Activated CD4-positive, alpha-beta T cell treated with anti-CD3 and anti-CD28 coated beads for 4 hours (primary cell): ENCODE results near the gene RNF151.
A peak's percentile ranks its signal among the peaks of the same experiment; 100 is the strongest.

ENCODE experiments used
- DNase-seq, 2 donors: peaks; one replicate each; pipeline ENCODE4 v3.0.0-alpha.2; 2020

Gene RNF151

DNA sequence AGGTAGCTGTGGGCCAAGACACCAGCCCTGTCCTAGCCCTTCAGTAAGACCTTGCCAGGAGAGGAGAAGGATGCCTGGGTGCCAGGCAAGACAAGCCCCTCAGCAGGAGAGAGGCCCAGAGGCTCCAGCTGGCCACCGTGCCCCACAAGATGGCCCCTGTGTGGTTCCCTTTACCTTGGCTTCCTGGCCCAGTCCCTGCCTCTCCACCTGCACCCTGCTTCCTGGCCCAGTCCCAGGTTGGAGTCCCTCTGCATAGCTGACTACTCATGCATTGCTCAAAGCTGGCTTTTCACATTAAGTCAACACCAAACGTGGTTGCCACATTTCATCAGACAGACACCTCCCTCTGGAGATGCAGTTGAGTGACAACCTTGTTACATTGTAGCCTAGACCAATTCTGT is 27.1 kb downstream of the RNF151 start:
- no peak for DNase-seq

DNA sequence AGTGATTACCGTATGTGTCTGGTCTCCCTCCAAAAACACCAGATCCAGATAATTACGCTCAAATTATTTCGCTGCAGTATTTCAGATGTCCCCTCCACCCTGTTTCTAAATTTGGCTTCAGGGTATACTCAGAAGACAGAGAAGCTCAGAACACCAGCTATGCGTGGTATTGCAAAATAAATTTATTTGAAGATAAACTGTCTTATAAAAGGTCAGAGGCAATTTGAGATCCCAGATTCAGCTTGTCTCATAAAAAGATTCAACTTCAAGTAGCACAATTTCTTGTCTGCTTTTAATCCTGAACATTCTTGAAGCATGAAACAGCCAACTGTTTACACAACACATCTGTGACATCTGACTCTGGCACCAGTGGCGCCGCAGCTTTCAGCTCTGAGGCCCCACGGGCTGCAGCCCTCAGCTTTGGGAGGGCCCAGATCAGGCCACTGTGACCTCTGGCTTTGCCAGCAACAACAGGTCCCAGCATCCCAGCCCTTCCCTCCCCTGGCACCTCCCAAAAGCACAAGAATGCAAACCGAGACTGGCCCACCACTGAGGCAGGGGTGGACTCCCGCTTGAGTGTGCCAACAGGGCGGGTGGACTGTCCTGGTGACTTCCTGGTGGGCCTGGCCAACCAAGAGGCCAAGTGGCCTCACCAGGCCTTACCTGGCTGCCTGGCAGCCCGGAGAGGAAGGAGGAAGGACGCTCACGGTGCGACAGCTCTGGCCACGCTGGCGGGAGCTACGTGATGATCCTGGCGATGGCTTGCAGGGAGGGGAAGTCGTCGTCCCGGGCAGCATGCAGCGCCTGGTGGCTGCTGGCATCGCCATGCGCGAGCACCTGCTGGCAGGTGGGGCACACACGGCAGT is 31.1 kb downstream of the RNF151 start:
- no peak for DNase-seq

DNA sequence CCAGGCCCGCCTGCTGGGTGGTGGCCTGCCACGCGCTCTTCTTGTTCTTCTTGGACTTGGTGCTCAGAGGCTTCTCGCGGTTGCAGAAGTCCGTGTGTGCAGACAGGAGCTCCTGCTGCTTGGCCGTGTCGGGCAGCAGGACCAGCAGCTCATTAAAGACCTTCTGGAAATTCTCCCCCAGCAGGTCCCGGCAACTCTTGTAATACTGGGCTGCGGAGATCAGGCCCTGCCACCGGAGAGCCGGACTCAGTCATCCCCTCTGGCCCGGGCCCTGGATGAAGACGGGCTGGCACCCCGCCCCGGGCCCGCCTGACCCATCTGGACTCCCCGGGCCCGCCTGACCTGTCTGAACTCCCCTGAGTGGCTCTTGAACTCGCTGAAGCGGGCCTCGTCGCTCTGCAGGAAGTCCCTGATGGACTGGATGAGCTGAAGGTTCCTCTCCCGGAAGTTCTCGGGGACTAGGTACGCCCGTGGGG is 31.7 kb downstream of the RNF151 start:
- DNase-seq, result no peak

DNA sequence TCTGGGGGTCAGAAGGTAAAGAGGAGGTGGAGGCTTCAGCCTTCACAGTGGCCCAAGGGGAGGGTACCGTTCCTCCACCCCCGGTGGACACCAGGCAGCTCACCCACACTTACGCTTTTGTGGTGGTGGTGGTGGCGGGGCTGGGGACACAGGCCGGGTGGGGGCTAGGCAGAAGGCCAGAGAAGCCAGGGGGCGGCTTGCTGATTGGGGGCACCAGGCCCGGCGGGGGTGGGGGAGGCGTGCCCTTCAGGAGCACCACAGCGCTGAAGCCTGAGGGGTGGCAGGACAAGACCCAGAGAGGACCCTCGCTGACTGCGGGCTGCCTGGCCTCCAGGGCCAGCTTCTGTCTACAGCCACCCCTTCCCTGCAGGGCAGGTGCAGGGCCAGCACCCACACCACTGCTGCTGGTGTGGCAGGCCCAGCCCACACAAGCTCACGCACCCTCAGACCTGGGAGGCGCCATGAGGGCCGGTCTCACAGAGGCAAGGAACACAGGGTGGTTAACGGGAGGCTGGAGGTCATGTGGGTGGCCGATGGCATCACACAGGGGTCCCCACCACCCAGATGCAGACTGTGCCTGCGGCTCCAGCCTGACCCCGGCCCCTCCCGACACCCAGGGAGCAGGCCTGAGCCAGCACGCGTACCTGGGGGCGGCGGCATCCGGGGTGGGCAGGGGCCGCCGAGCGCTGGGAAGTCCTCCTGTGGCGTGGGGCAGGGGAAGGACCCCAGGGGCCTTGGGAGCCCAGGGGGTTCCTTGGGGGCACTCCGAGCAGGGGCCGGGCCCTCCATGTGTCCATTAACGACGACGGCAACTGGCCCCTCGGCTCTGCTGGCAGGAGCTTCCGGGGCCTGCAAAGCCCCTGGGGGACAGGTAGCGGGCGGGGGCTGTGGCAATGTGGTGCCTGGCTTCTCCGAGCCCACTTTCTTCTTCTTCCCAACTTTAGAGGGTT is 32.5 kb downstream of the RNF151 start:
- DNase-seq, result no peak

DNA sequence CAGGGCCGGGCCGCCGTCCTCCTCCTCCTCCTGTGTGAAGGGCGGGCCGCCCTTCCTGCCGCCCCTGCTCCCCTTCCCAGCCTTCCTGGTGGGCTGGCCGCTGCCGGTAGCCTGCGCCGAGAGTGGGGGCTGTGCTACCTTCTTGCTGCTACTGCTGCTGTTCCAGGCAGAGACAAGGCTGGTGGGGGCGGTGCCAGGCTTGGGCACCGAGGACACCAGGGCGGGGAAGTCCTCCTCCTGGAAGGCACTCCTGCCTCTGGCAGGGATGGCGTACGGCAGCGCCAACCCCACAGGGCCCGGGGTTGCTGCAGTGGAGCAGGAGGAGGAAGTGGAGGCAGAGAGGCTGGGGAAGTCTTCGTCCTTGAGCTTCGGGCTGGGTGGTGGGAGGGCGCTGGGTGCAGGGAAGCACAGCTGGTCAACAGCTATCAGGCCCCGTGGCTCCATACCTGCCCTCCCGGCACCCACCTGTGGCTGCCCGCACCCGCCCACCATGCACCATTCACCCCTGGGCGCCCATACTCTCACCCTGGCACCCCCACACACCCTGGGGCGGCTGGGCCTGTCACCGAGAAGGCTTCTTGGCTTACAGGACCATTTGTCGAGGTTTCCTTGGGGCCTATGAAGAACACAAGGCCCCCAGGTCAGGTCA is 33.3 kb downstream of the RNF151 start:
- DNase-seq, result no peak

DNA sequence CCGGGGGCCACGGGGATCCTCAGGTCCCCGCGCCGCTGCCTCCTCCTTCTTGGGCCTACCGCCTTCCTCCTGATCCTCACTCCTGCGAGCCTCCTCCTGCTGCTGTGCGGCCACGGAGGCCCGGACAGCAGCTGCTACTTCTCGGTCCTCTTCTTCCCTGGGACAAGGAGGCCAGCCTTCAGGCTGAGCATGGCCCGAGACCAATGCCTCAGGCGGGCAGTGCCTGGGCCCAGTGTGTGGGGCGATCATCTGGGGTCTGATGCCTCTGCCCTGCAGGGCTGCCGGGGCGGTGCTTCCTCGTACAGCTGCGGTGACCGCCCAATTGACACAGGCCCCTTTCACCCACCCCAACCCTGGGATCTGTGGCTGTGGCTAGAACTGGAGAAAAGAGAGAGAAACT is 34.4 kb downstream of the RNF151 start:
- no peak for DNase-seq

DNA sequence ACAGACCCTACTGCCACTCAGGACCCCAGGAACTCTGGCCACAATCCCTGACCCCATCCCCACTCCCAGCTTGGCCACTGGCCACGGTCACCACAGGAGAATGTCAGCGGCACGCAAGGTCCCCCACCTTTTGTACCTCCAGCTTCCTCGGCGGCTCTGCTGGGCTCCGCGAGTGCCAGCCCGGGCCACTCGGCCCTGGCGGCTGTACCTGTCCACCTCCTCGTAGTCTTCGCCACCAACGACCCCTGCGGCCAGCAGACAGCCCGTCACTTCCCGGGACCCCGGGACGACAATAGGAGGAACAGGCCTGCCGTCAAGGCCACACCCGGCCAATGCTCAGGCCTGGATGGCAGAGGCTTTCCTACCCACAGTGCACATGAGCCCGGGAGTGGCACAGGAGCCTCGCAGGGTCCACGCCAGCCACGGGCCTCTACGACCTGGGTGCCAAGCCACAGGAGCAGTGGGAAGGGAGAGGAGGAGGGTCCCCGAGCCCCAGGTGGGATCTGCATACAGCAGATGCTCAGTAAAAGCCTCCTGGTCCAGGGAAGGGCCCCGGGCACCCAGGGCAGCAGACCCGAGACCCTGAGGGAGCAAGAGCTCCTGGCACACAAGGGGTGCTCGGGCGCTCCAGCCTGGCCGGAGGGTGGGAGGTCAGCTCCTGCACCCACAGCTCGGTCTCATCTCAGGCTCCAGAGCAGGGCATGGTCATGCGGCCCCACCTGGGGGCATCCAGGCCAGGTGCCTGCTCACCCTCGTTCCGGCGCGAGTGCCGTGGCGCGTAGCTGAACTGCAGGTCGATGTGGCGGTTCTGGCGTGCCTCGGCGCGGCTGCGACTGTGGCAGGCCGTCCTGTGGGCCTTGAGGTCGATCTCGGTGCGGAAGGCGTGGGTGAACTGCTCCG is 35.0 kb downstream of the RNF151 start:
- no peak for DNase-seq

DNA sequence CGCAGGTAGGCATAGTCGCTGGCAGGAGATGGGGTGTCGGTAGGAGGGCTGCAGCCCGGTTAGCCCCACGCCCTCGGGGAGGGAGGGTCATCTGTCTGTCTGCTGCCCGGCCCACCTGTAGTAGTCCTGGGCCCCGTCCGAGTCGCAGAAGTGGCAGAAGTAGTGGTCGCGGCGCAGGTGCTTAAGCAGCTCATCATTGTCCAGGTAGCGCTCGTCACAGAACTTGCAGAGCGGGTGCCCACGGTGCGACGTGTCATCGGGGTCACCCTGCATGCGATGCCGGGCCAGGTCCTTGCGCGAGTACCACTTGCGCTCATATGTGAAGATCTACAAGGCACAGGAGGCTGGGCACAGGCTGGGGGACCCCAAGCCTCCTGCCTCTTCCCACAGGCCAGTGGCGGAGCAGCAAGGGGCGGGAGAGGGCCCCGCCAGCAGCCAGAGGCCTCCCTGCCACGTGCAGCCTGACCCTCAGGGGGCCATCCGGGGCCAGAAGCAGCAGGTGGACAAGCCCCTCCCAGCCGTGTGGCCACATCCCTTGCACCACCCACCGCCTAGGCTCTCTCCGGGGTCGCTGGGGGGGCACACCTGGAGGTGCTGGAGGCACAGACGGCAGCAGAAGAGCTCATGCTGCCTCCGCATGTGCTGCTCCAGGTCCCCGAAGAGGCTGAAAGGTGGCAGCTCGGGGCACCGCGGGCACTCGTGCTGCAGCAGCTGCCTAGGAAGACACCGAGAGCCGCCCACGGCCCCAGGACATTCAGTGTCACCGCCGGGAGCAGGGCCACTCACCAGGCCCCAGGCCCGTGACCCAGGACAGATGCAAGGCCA is 36.0 kb downstream of the RNF151 start:
- no peak for DNase-seq

DNA sequence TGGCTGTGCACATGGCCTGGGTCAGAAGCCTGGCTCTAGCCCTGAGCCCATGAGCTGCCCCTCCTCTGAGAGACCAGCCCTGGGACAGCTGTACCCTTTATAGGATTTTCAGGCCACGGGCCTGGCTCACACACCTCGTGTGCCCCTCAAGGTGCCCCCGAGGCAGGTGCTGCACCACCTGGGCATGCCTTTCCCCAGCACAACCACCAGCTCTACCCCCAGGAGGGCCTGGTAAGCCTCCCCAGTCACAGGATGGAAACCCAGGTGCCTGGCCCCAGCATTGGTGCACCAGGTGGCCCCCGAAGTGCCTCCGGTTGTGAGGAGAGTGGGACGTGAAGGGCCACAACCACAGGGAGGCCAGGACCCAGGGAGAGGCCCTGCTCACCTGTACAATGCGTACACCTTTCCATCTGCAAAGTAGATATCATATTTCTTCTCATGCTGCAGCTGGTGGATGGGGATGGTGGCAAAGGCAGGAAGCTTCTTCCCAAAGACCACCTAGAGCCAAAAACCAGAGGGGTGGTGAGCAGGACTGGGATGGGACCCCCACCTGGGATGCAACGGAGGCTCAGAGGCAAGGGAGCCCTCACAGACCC is 36.7 kb downstream of the RNF151 start:
- no peak for DNase-seq

DNA sequence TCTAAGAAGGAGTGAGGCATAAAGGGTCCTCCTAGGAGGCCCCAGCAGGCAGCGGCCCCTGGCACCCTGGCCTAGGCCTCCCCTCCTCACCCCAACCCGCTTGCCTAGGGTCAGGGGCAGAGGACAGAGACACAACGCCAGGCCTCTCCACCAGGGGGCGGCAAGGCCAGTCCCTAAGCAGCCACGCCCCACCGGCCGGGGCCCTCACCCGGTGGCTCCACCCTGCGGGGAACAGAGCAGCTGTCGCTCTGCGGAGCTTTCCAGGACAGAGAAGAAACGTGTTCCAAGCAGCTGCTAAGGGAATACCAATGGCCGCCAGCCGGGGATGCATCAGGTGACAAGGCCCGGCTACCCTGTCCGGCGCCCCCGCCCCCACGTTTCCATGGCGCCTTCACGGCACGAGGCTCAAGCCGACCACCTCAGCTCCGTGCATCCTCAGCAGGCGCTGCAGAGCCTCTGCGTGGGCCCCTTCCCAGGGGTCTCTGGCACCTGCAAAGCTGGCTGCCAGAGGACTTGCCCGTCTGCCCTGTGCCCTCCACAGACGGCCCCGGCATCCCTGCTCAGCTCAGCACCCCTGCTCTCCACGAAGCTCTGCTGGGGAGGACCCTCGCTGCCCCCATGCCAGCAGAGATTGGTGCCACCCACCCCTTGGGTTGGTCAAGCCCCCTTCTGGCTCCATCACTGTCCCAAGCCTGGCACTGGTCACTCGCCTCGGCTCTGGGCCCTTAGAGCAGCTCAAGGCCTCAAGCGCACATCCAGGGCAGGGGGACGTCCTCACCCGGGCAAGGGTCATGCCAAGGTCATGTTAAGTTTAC is 37.4 kb downstream of the RNF151 start:
- peak; percentile 85 to 86 for DNase-seq

DNA sequence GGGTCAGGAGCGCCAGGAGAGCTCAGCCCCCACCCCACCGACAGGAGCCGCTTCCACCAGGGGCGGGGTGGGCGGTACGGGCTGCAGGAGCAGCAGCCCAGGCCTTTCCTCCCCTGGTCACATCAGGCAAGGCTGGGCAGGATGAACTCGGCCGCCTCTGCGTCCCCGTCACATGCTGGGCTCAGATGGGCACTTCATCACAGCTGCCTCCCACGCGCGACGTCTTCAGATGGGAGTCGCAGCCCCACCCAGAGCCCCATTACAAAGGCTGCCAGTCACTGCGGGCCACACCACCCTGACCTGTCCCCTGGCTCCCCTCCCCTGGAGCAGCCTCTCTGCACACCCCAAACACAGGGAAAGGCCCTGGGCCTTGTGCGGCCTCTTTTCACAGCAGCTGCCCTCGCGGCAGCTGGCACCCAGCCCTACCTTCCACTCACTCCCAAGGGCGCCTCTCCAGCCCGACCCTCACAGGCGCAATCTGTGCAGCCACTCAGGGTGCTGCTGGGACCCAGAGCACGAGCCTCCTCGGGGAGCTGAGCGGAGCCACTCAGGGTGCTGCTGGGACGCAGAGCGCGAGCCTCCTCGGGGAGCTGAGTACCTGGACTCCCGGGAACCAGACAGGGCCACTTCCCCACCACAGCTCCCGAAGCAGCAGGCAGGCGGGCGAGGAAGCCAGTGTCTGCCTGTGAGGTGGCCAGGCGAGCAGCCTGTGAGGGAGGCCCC is 38.3 kb downstream of the RNF151 start:
- no peak for DNase-seq

DNA sequence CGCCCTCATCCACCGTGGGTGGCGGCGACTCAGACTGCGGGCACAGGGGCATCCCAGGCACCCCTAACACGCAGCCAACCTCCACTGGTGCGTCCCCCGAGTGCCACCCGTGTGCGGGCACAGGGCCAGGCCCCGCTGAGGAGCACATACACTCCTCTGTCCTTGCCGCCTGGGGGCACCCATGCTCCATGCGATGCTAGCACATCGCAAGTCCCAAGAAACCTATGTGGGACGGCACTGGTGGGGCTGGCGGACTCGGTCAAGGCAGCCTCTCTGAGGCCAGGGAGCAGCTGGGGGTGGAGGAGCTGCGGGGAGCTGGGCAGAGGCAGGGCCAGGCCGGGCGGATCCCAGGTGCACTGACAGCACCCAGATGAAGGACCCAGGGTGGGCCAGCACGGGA is 39.0 kb downstream of the RNF151 start:
- DNase-seq, result no peak

DNA sequence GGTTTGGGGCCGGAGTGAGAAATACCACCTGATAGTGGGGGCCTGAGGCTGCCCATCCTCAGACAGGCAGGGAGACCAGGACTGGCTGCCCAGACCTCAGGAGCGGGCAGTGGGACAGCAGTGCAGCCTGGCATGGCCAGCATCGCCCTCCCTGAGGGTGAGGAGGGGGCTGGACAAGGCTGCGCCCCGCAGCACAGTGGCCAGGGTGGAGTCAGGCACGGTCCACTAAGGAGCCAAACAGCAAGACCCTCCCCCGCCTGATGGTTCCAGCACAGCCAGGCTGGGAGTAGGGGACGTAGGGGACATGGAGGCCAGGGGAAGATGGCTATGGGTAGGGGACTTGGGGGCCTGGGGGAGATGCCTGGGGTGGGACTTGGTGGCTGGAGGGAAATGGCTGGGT is 39.7 kb downstream of the RNF151 start:
- no peak for DNase-seq

DNA sequence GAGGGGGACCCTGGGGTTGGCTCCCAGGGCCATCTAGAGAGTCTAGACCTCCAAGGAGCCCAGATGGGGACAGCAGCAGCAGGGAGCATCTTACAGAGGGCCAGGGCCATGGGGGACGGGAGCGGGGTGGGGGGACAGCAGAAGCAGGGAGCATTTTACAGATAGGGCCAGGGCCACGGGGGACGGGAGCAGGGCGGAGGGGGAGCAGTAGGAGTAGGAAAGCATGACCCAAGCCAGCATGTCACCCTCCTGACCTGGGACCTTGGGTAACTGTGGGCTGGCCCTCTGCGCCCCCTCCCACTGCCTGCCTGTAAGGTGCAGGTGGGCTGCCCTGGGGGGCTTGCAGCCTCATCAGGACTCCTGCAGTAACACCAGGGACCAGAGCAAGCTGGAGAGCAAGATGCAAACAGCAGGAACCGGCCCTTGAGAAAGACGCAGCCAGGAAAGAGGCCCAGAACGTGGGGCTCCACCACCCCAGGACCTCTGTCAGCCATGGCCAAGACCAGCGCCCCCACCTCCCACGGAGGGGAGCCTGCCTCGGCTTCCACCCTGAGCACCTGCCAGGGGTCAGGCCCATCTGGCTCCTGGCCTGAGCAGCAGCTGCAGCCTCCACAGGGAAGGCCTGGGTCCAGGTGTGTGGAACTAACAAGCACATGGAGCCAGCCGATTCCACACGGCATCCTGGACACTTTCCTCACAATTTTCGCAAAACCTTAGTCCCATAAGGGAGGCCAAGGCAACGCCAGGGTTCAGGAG is 40.6 kb downstream of the RNF151 start:
- no peak for DNase-seq

DNA sequence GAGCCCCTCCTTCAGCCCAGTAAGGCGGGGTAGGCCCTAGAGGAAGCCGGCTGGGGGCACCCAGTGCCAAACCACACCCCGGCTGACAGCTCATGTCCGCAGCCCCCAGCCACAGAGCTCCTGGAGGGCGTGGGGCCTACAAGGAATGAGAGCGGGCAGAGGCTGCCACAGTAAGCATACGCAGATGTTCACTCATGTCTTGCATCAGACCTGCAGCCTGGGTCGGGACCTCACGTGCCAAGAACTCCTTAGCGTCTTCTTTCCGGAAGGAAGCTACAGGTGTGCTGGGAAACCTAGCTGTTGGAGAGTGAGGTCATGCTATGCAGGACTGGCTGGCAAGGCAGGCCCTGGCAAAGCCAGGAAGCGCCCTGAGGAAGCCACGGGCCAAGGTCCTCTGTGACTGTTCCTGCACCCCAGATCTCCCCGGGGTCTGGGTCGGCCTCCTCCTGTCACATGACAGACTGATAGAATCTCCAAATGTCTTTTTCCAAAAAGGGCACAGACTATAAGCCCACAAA is 41.4 kb downstream of the RNF151 start:
- DNase-seq, result no peak

DNA sequence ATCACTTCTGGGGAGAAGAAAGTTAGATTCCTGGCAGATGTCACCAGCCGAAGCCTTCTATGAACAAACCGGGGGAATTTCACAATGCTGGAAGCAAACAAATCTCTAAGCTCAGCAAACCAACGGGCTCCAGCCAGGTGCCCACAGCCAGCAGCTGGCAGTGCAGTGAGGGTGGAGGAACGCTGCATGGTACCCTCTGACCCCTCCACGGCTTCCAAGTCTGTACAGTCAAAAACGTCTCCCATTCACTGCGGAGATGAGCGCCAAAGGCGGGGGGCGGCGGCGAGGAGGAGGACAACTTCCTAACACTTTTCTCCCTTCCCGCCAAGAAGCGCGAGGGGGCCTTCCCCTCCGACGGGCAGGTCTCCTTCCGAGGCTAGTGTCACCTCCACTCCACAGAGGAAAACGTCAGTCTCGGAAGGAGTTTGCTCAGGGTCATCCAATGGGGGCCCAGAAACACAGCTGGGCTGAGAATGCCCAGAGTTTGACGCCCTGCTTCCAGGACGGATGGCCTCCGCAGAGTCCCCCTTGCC is 42.0 kb downstream of the RNF151 start:
- no peak for DNase-seq

DNA sequence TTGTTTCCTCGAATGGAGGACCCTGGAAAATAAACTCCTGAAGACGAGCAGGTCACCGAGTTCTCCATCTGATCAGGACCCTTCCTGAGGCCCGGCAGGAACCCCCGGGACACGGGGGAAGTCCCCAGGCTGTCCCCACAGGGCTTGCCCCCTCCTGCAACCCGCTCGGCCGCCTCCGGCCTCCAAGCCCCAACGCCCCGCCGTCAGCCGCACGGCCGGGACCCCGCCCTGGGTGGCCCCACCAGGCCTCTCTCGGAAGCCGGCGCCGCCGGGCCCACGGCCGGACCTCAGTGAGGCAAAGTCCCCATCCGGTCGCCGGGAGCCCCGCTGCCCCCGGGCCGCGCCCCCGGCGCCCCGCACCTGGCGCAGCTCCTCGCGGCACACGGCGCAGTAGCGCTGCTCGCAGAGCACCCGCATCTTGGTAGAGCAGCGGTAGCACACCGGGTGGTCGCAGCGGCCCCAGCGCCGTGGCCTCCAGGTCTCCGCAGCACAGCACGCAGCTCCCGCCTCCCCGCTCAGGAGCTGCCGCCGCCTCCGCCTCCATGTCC is 42.6 kb downstream of the RNF151 start:
- DNase-seq, result no peak
